A549 (cell line): Measurements from ENCODE around the gene HSDL2. TPM values are rescaled to one million over a fixed set of nuclear protein-coding genes. Genes with fewer than 3 reads are reported as not detected.

Experiments used
- ATAC-seq, 2 experiments: fragments of 200-7000 bp in 1 of 2; fragments of >200 bp in 1 of 2; cut with Nextera tagmentation in 1 of 2; cut with Tn5 transposase in 1 of 2; 3 replicates each; pipeline versions ENCODE4 v1.8.0 to v1.9.1; 2018 to 2020; ENCODE audit warnings: mild to moderate bottlenecking in 1 of 2, moderate library complexity in 1 of 2
- CTCF ChIA-PET: fragments of 300-600 bp; sonication (Branson Sonifier 250); formaldehyde crosslinking; extraction: SDS; loops from one replicate; lab custom pipeline; 2021; ENCODE audit warnings: antibody characterized with exemption, inconsistent platforms; lab: Yijun Ruan, JAX
- POLR2A ChIA-PET: fragments of 350-600 bp; formaldehyde crosslinking; extraction: SDS; loops from one replicate; lab custom pipeline; 2021; ENCODE audit warnings: antibody characterized with exemption, inconsistent platforms; lab: Yijun Ruan, JAX
- DNase-seq, 2 experiments: peaks; one replicate each; pipeline versions ENCODE4 v3.0.0 to v3.0.0-alpha.2; 2011 to 2016; ENCODE audit warnings: low read depth in 1 of 2, low spot score in 1 of 2
- FAIRE-seq: peaks from 2 replicates; lab custom pipeline; 2011; peaks lifted over from hg19 to GRCh38; lab: Jason Lieb, UNC
- H3K27ac ChIP-seq, 2 experiments: fragments of >200 bp; sonication (Bioruptor Twin); formaldehyde crosslinking; 3 replicates each; pipeline ENCODE4 v1.5.1; 2016 to 2017
- H3K4me1 ChIP-seq: fragments of >200 bp; sonication (Bioruptor Twin); formaldehyde crosslinking; 3 replicates; pipeline ENCODE4 v1.6.1; 2016
- H3K4me2 ChIP-seq: fragments of >200 bp; sonication (Bioruptor Twin); formaldehyde crosslinking; 3 replicates; pipeline ENCODE4 v1.6.1; 2016
- H3K4me3 ChIP-seq: fragments of >200 bp; sonication (Bioruptor Twin); formaldehyde crosslinking; 3 replicates; pipeline ENCODE4 v1.5.1; 2016
- H3K9me3 ChIP-seq: fragments of >200 bp; sonication (Bioruptor Twin); formaldehyde crosslinking; 3 replicates; pipeline ENCODE4 v1.6.1; 2016
- ATOH8 ChIP-seq: fragments of 250-450 bp; sonication (Bioruptor Pico); IDR thresholded peaks from 2 replicates; pipeline ENCODE4 v1.5.0; 2020; ENCODE audit warnings: low read depth, mild to moderate bottlenecking, moderate library complexity
- BCL3 ChIP-seq: fragments of >200 bp; sonication (Bioruptor Twin); formaldehyde crosslinking; IDR thresholded peaks from 3 replicates; pipeline ENCODE4 v1.6.1; 2016
- BHLHE40 ChIP-seq: IDR thresholded peaks from 2 replicates; pipeline ENCODE4 v1.6.1; 2012; ENCODE audit warnings: low read depth, low read length, inconsistent platforms
- CBX2 ChIP-seq: fragments of 200-600 bp; sonication (generic); IDR thresholded peaks from 2 replicates; pipeline ENCODE4 v1.6.1; 2016; ENCODE audit warnings: low read depth, mild to moderate bottlenecking, borderline replicate concordance
- CBX8 ChIP-seq: fragments of 200-600 bp; sonication (generic); IDR thresholded peaks from 2 replicates; pipeline ENCODE4 v1.6.1; 2016
- E2F6 ChIP-seq: IDR thresholded peaks from 2 replicates; pipeline ENCODE4 v1.6.1; 2012; ENCODE audit warnings: low read depth, borderline replicate concordance
- EHF ChIP-seq: fragments of 250-450 bp; sonication (Bioruptor Pico); IDR thresholded peaks from 2 replicates; pipeline ENCODE4 v1.5.0; 2020; ENCODE audit warnings: mild to moderate bottlenecking
- EHMT2 ChIP-seq: fragments of 200-600 bp; sonication (generic); IDR thresholded peaks from 2 replicates; pipeline ENCODE4 v1.6.1; 2016; ENCODE audit warnings: antibody characterized with exemption, low read depth, mild to moderate bottlenecking, moderate library complexity
- ESRRA ChIP-seq: fragments of 150-350 bp; IDR thresholded peaks from 2 replicates; pipeline ENCODE4 v1.6.1; 2014; ENCODE audit warnings: mild to moderate bottlenecking, low read length, borderline replicate concordance
- GATA3 ChIP-seq: IDR thresholded peaks from 2 replicates; pipeline ENCODE4 v1.6.1; 2012; ENCODE audit warnings: borderline replicate concordance
- HES2 ChIP-seq: fragments of >200 bp; sonication (Bioruptor Twin); formaldehyde crosslinking; IDR thresholded peaks from 2 replicates; pipeline ENCODE4 v1.6.1; 2016
- JUN ChIP-seq, 2 experiments: fragments of >200 bp; sonication (Bioruptor Twin); formaldehyde crosslinking; IDR thresholded peaks; 2 replicates in 1 of 2; 3 replicates in 1 of 2; pipeline ENCODE4 v1.6.1; 2016 to 2017
- KDM1A ChIP-seq: fragments of 200-600 bp; sonication (generic); IDR thresholded peaks from 2 replicates; pipeline ENCODE4 v1.6.1; 2016; ENCODE audit warnings: low read depth, mild to moderate bottlenecking
- KDM5A ChIP-seq: fragments of 200-600 bp; sonication (generic); IDR thresholded peaks from 2 replicates; pipeline ENCODE4 v1.6.1; 2016; ENCODE audit warnings: antibody characterized with exemption, mild to moderate bottlenecking
- MAFK ChIP-seq: fragments of 450-650 bp; IDR thresholded peaks from 2 replicates; pipeline ENCODE4 v1.6.1; 2014; ENCODE audit not compliant: partially characterized antibody
- MAZ ChIP-seq: fragments of 150-350 bp; IDR thresholded peaks from 2 replicates; pipeline ENCODE4 v1.6.1; 2014; ENCODE audit warnings: antibody characterized with exemption, low read depth, low read length, borderline replicate concordance
- NFE2L2 ChIP-seq: fragments of 150-350 bp; conservative IDR thresholded peaks from 2 replicates; pipeline ENCODE4 v1.6.1; 2014; ENCODE audit warnings: low read length
- NR3C1 ChIP-seq: fragments of >200 bp; sonication (Bioruptor Twin); formaldehyde crosslinking; IDR thresholded peaks from 3 replicates; pipeline ENCODE4 v1.6.1; 2017
- RARB ChIP-seq: fragments of 250-450 bp; sonication (Bioruptor Pico); IDR thresholded peaks from 2 replicates; pipeline ENCODE4 v1.8.0; 2021; ENCODE audit warnings: mild to moderate bottlenecking, moderate library complexity
- RFX5 ChIP-seq: fragments of 450-650 bp; IDR thresholded peaks from 2 replicates; pipeline ENCODE4 v1.7.1; 2014; ENCODE audit warnings: antibody characterized with exemption, mild to moderate bottlenecking, moderate library complexity
- SMC3 ChIP-seq: fragments of >200 bp; sonication (Bioruptor Twin); formaldehyde crosslinking; IDR thresholded peaks from 3 replicates; pipeline ENCODE4 v1.6.1; 2018; ENCODE audit warnings: inconsistent platforms
- TFCP2L1 ChIP-seq: fragments of 250-450 bp; sonication (Bioruptor Pico); IDR thresholded peaks from 2 replicates; pipeline ENCODE4 v1.5.0; 2021; ENCODE audit warnings: mild to moderate bottlenecking
- ZC3H11A ChIP-seq: fragments of 450-650 bp; IDR thresholded peaks from 2 replicates; pipeline ENCODE4 v1.6.1; 2014; ENCODE audit warnings: antibody characterized with exemption, mild to moderate bottlenecking
- ZFP36 ChIP-seq: fragments of 450-650 bp; IDR thresholded peaks from 2 replicates; pipeline ENCODE4 v1.6.1; 2014; ENCODE audit warnings: borderline replicate concordance; ENCODE audit not compliant: partially characterized antibody
- WGBS: methylation state at CpG from one replicate; pipeline ENCODE4 v1.1.6; 2017; ENCODE audit errors: missing lambda C conversion rate; 5-methylcytosine and 5-hydroxymethylcytosine counted together
- polyA plus RNA-seq, 4 experiments: library from polyadenylated mRNA; depleted of rRNA in 3 of 4; stranded (reverse); fragments of >200 nt; fragmentation: RNase III in 1 of 4; extraction: RNeasy Plus Mini Kit Qiagen cat#74134 plus additional on column Dnase treatment in 1 of 4; gene quantifications; 2 replicates in 3 of 4; 3 replicates in 1 of 4; pipeline ENCODE4 v1.2.3, GENCODE V29; 2011 to 2017
- TF ChIP-seq, protein P1 (sequence below): fragments of >200 bp; sonication (Bioruptor Twin); formaldehyde crosslinking; IDR thresholded peaks from 3 replicates; pipeline ENCODE4 v1.5.1; 2016
- TF ChIP-seq, protein P2 (sequence below): fragments of 450-650 bp; IDR thresholded peaks from 2 replicates; pipeline ENCODE4 v1.6.1; 2014; ENCODE audit warnings: antibody characterized with exemption
- TF ChIP-seq, protein P3 (sequence below): IDR thresholded peaks from 2 replicates; pipeline ENCODE4 v1.6.1; 2012

HSDL2 gene
- polyA plus RNA-seq, 2 of the 4 experiments (the other 2 are of a cell fraction): 47.4 to 47.7 TPM

GRCh38 chr9:112437406-112437805 is 57.5 kb downstream of the HSDL2 start (continued):
- TF ChIP-seq, protein P1, sequence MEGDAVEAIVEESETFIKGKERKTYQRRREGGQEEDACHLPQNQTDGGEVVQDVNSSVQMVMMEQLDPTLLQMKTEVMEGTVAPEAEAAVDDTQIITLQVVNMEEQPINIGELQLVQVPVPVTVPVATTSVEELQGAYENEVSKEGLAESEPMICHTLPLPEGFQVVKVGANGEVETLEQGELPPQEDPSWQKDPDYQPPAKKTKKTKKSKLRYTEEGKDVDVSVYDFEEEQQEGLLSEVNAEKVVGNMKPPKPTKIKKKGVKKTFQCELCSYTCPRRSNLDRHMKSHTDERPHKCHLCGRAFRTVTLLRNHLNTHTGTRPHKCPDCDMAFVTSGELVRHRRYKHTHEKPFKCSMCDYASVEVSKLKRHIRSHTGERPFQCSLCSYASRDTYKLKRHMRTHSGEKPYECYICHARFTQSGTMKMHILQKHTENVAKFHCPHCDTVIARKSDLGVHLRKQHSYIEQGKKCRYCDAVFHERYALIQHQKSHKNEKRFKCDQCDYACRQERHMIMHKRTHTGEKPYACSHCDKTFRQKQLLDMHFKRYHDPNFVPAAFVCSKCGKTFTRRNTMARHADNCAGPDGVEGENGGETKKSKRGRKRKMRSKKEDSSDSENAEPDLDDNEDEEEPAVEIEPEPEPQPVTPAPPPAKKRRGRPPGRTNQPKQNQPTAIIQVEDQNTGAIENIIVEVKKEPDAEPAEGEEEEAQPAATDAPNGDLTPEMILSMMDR: no peak
- TF ChIP-seq CBX8: no peak
- no peak for TF ChIP-seq EHF
- TF ChIP-seq ESRRA: no peak
- no peak for TF ChIP-seq EHMT2
- TF ChIP-seq NFE2L2: no peak
- no peak for TF ChIP-seq ZC3H11A

DNA sequence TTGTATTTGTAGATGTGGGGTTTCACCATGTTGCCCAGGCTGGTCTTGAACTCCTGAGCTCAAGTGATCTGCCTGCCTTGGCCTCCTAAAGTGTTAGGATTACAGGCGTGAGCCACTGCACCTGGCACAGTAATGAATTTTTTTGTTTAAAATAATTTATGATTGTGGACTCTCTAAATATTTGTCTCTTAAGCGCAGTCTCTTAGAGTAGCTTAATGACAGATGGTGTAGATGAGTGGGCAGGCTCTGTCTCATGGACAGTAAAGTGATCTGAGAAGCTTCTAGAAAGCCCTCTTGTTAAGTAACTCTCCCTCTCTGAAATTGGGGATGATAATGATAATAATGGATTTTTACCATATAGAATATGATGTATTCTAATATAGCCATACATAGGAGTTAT is 59.3 kb downstream of the HSDL2 start:
- no peak overlapping the region for H3K4me2 ChIP-seq
- TF ChIP-seq KDM1A (no peak), BCL3 (no peak), CBX2 (no peak), KDM5A (no peak)
- WGBS: 98% methylated on average over 2 of the region's 2 CpGs
- H3K27ac ChIP-seq: no peak overlapping the region
- H3K4me1 ChIP-seq: no peaks in the 10 kb centered on the region
- ChIA-PET CTCF (interaction anchor here (0.9 kb wide), 1 partner anchor 46 kb away, joined by 3 read pairs; no protein-coding TSS in a partner anchor), POLR2A (no interaction called here)
- FAIRE-seq (no peak), DNase-seq (no peak), ATAC-seq (no peak)
- no peaks in the 10 kb centered on the region for H3K9me3 ChIP-seq
- H3K4me3 ChIP-seq: no peak overlapping the region

DNA sequence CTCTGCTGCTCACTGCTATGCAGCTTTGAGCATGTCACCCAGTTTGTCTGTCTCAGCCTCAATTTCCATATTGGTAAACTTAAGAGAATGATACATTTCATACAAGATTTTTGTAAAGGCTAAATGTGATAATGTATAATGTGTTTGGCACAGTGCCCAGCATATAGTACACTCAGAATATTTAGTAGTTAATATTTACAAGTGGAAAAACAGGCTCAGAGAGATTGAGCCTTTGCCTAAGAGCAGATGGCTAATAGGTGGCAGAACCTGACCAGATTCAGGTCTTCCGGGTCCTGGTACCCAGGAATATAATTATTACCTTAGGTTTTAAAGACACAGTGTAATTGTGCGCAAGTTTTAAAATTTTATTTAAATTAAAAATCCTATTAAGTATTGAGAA is 59.9 kb downstream of the HSDL2 start:
- H3K4me3 ChIP-seq: no peak overlapping the region
- H3K27ac ChIP-seq: no peak overlapping the region
- ChIA-PET CTCF (no interaction called here), POLR2A (no interaction called here)
- DNase-seq (no peak), ATAC-seq (no peak), FAIRE-seq (no peak)
- WGBS: 90% methylated on average over 2 of the region's 2 CpGs
- H3K9me3 ChIP-seq: no peaks in the 10 kb centered on the region
- TF ChIP-seq MAZ: no peak
- no peak for TF ChIP-seq HES2
- TF ChIP-seq SMC3: no peak
- TF ChIP-seq EHF: no peak
- TF ChIP-seq NFE2L2: no peak
- no peak for TF ChIP-seq TFCP2L1
- TF ChIP-seq, protein P2, sequence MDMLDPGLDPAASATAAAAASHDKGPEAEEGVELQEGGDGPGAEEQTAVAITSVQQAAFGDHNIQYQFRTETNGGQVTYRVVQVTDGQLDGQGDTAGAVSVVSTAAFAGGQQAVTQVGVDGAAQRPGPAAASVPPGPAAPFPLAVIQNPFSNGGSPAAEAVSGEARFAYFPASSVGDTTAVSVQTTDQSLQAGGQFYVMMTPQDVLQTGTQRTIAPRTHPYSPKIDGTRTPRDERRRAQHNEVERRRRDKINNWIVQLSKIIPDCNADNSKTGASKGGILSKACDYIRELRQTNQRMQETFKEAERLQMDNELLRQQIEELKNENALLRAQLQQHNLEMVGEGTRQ: no peak
- no peak for TF ChIP-seq MAFK
- TF ChIP-seq NR3C1: no peak
- no peak for TF ChIP-seq BHLHE40
- no peak for TF ChIP-seq ZFP36
- no peak for TF ChIP-seq ATOH8 (CRISPR knock-in tag)
- TF ChIP-seq ZC3H11A: no peak
- no peak for TF ChIP-seq E2F6
- no peak for TF ChIP-seq RARB
- no peak for TF ChIP-seq JUN (IDR thresholded peaks at IDR 0.05)
- no peak for TF ChIP-seq GATA3
- TF ChIP-seq, protein P1: no peak
- TF ChIP-seq, protein P3, sequence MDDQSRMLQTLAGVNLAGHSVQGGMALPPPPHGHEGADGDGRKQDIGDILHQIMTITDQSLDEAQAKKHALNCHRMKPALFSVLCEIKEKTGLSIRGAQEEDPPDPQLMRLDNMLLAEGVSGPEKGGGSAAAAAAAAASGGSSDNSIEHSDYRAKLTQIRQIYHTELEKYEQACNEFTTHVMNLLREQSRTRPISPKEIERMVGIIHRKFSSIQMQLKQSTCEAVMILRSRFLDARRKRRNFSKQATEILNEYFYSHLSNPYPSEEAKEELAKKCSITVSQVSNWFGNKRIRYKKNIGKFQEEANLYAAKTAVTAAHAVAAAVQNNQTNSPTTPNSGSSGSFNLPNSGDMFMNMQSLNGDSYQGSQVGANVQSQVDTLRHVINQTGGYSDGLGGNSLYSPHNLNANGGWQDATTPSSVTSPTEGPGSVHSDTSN: no peak
- no peak for TF ChIP-seq RFX5
- no peak overlapping the region for H3K4me2 ChIP-seq
- H3K4me1 ChIP-seq: no peaks in the 10 kb centered on the region
